Measurements from ENCODE around the gene KIFBP. TPM values are rescaled to one million over a fixed set of nuclear protein-coding genes. Genes with fewer than 3 reads are reported as not detected.

The KIFBP gene
- total and polyA plus RNA-seq, 2 donors (not counting 3 experiments of a cell fraction or from before 2014, with no cell fraction given) = 17.6 to 39.8 TPM

DNA sequence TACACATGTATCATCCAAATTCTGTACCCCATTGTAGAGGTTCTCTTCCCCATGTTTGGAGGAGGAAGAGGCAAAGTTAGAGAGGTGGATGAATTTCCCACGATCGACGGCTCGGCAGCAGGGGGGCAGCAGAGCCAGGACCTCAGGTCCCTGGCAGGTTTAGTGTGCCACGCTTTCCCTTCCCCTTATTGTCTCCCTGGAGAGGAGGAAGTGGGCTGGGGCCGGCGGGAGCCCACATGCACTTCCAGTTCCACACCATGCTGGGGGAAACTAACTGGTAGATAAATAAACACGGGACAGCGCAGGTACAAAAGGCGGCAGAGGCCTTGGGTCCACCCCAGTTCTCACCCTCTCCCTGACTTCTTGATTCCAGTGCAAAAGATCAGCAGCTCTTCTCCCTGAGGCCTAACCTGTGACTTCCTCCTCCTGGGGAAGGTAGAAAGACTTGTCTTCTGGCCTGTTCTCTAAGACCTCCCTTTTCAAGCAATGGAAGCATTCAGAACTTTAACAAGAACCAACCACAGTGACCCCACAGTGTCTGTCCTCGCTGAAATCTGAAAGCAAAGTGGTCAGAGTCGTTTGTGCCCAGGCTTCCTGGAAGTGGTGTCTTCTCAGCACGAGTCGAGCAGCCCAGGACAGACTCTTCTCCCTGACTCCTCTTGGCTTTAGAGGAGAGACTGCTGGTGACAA lies 68.8 kb downstream of the KIFBP start:
- dilution Hi-C loops (cut with MboI; ENCODE audit: extremely low pct_ligation_motif_present, low sequenced_read_pairs) (no loop called here), intact Hi-C loops (cut with micrococcal nuclease) (no loop called here)
- BruUV-seq (replicated peaks) = no TSS peak

GRCh38 chr10:69057951-69058297 lies 69.3 kb downstream of the KIFBP start:
- CTCF ChIA-PET = no interaction called here
- H3K27me3 ChIP-seq (ENCODE audit: control insufficient read depth in 2 of 2, insufficient read depth in 2 of 2, low read length in 2 of 2) = no peaks in the 10 kb centered on the region
- no peak overlapping the region for H3K4me2 ChIP-seq (ENCODE audit: insufficient read depth, low read length)
- H3K79me2 ChIP-seq (ENCODE audit: control insufficient read depth, insufficient read depth, low read length) = no peaks in the 10 kb centered on the region
- no peak for TF ChIP-seq EZH2 (IDR thresholded peaks at IDR 0.05; ENCODE audit: borderline replicate concordance, low read depth, low read length, severe bottlenecking)
- no peak for TF ChIP-seq POLR2AphosphoS5 (IDR thresholded peaks at IDR 0.05; ENCODE audit: insufficient read depth, low read depth, low read length)
- dilution Hi-C loops (cut with MboI; ENCODE audit: extremely low pct_ligation_motif_present, low sequenced_read_pairs) (no loop called here), intact Hi-C loops (cut with micrococcal nuclease) (no loop called here)
- BruUV-seq (replicated peaks) = no TSS peak
- no peaks in the 10 kb centered on the region for H4K20me1 ChIP-seq (replicated peaks; ENCODE audit: control insufficient read depth, extremely low read depth, insufficient read depth, low read length)
- H3K4me3 ChIP-seq (replicated peaks in 1 of 3; ENCODE audit: insufficient read depth in 1 of 3, low read depth in 1 of 3, low read length in 3 of 3) = no peak overlapping the region
- FAIRE-seq (peak; percentile 28), DNase-seq (ENCODE audit: low read depth, low spot score) (no peak)
- no peaks in the 10 kb centered on the region for H3K36me3 ChIP-seq (ENCODE audit: control insufficient read depth in 2 of 2, extremely low read depth in 1 of 2, insufficient read depth in 2 of 2, low read length in 2 of 2)
- H3K27ac ChIP-seq (ENCODE audit: insufficient read depth, low read depth, low read length) = peak overlapping the region; percentile 57
- POLR2A ChIA-PET = no interaction called here
- no peaks in the 10 kb centered on the region for H3K9me1 ChIP-seq (replicated peaks; ENCODE audit: control insufficient read depth, extremely low read depth, insufficient read depth, low read length)
- no peaks in the 10 kb centered on the region for H3K9me3 ChIP-seq (replicated peaks; ENCODE audit: control insufficient read depth, insufficient read depth, low read length)
- H2AFZ ChIP-seq (ENCODE audit: low read depth, low read length) = peak overlapping the region; percentile 96
- H3K4me1 ChIP-seq (ENCODE audit: control insufficient read depth, extremely low read depth, insufficient read depth, low read length) = peaks cover 48% of the 10 kb centered on the region
- peak overlapping the region; percentile 42 for H3K9ac ChIP-seq (replicated peaks; ENCODE audit: extremely low read depth, insufficient read depth, low read length)

More for the DNA sequence above, 68.8 kb downstream of the KIFBP start:
- H2AFZ ChIP-seq (ENCODE audit: low read depth, low read length) = peak overlapping the region; percentile 96
- no peaks in the 10 kb centered on the region for H3K9me1 ChIP-seq (replicated peaks; ENCODE audit: control insufficient read depth, extremely low read depth, insufficient read depth, low read length)
- H4K20me1 ChIP-seq (replicated peaks; ENCODE audit: control insufficient read depth, extremely low read depth, insufficient read depth, low read length) = no peaks in the 10 kb centered on the region
- H3K9me3 ChIP-seq (replicated peaks; ENCODE audit: control insufficient read depth, insufficient read depth, low read length) = no peaks in the 10 kb centered on the region
- H3K4me2 ChIP-seq (ENCODE audit: insufficient read depth, low read length) = peak overlapping the region; percentile 14
- peak; percentile 67 for DNase-seq (ENCODE audit: low read depth, low spot score)
- no peaks in the 10 kb centered on the region for H3K79me2 ChIP-seq (ENCODE audit: control insufficient read depth, insufficient read depth, low read length)
- H3K4me3 ChIP-seq (replicated peaks in 1 of 3; ENCODE audit: insufficient read depth in 1 of 3, low read depth in 1 of 3, low read length in 3 of 3) = no peak overlapping the region
- H3K36me3 ChIP-seq (ENCODE audit: control insufficient read depth in 2 of 2, extremely low read depth in 1 of 2, insufficient read depth in 2 of 2, low read length in 2 of 2) = no peaks in the 10 kb centered on the region
- peak overlapping the region; percentile 57 for H3K27ac ChIP-seq (ENCODE audit: insufficient read depth, low read depth, low read length)
- ChIA-PET POLR2A (no interaction called here), CTCF (no interaction called here)
- peak overlapping the region; percentile 42 for H3K9ac ChIP-seq (replicated peaks; ENCODE audit: extremely low read depth, insufficient read depth, low read length)
- TF ChIP-seq, protein P1, sequence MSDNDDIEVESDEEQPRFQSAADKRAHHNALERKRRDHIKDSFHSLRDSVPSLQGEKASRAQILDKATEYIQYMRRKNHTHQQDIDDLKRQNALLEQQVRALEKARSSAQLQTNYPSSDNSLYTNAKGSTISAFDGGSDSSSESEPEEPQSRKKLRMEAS (IDR thresholded peaks at IDR 0.05; ENCODE audit: insufficient read depth, insufficient read length) = peak; percentile 20
- no peak for TF ChIP-seq FOS (IDR thresholded peaks at IDR 0.05; ENCODE audit: borderline replicate concordance, insufficient read depth, low read length)
- TF ChIP-seq, protein P2, sequence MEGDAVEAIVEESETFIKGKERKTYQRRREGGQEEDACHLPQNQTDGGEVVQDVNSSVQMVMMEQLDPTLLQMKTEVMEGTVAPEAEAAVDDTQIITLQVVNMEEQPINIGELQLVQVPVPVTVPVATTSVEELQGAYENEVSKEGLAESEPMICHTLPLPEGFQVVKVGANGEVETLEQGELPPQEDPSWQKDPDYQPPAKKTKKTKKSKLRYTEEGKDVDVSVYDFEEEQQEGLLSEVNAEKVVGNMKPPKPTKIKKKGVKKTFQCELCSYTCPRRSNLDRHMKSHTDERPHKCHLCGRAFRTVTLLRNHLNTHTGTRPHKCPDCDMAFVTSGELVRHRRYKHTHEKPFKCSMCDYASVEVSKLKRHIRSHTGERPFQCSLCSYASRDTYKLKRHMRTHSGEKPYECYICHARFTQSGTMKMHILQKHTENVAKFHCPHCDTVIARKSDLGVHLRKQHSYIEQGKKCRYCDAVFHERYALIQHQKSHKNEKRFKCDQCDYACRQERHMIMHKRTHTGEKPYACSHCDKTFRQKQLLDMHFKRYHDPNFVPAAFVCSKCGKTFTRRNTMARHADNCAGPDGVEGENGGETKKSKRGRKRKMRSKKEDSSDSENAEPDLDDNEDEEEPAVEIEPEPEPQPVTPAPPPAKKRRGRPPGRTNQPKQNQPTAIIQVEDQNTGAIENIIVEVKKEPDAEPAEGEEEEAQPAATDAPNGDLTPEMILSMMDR (IDR thresholded peaks at IDR 0.05; ENCODE audit: extremely low read depth in 1 of 2, insufficient read depth in 1 of 2, low read depth in 1 of 2, low read length in 2 of 2) = peak in 1 of 2 donors; percentile 5
- no peaks in the 10 kb centered on the region for H3K27me3 ChIP-seq (ENCODE audit: control insufficient read depth in 2 of 2, insufficient read depth in 2 of 2, low read length in 2 of 2)
- peak; percentile 71 for FAIRE-seq
- peaks cover 43% of the 10 kb centered on the region for H3K4me1 ChIP-seq (ENCODE audit: control insufficient read depth, extremely low read depth, insufficient read depth, low read length)

All from endothelial cell of umbilical vein (primary cell).